ENCODE data around the gene LHX1. TPM values are rescaled to one million over a fixed set of nuclear protein-coding genes. Genes with fewer than 3 reads are reported as not detected.
A peak's percentile ranks its signal among the peaks of the same experiment; 100 is the strongest.

LHX1 gene
- total and polyA plus RNA-seq, 4 donors = not detected

DNA sequence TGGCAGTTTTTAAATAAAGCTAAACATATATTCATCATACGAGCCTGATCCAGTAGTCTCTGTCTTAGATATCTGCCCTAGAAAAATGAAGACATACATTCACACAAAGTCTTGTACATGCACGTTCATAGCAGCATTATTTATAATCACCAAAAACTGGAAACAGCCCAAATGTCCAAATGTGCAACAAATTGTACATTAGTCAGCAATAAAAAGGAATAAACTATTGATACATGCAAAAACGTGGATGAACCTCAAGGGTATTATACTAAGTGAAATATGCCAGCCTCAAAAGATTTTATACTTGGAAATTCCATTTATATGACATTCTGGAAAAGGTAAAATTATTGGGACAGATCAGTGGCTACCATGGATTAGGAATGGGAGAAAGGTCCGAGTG lies 34.2 kb downstream of the LHX1 start:
- peaks cover 0 to 13% (median 3%) of the 10 kb centered on the region in 4 donors for H3K36me3 ChIP-seq (ENCODE audit: control insufficient read depth in 4 of 4, insufficient read depth in 4 of 4, low read length in 4 of 4)
- WGBS, 2 donors = 87 to 93% methylated on average over 4 of the region's 4 CpGs
- H3K9ac ChIP-seq (ENCODE audit: insufficient read depth in 1 of 2, low read length in 2 of 2) = no peak overlapping the region
- TF ChIP-seq, protein P1, sequence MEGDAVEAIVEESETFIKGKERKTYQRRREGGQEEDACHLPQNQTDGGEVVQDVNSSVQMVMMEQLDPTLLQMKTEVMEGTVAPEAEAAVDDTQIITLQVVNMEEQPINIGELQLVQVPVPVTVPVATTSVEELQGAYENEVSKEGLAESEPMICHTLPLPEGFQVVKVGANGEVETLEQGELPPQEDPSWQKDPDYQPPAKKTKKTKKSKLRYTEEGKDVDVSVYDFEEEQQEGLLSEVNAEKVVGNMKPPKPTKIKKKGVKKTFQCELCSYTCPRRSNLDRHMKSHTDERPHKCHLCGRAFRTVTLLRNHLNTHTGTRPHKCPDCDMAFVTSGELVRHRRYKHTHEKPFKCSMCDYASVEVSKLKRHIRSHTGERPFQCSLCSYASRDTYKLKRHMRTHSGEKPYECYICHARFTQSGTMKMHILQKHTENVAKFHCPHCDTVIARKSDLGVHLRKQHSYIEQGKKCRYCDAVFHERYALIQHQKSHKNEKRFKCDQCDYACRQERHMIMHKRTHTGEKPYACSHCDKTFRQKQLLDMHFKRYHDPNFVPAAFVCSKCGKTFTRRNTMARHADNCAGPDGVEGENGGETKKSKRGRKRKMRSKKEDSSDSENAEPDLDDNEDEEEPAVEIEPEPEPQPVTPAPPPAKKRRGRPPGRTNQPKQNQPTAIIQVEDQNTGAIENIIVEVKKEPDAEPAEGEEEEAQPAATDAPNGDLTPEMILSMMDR (IDR thresholded peaks at IDR 0.05; ENCODE audit: control extremely low read depth, extremely low read depth) = no peak
- no peaks in the 10 kb centered on the region for H3K27me3 ChIP-seq (ENCODE audit: control insufficient read depth in 3 of 3, insufficient read depth in 3 of 3, low read length in 2 of 3)
- no peak overlapping the region for H3K27ac ChIP-seq (ENCODE audit: low read depth in 1 of 2, low read length in 1 of 2)
- peaks cover 0 to 11% (median 0%) of the 10 kb centered on the region in 5 donors for H3K4me1 ChIP-seq (ENCODE audit: control insufficient read depth in 5 of 5, insufficient read depth in 5 of 5, low read length in 5 of 5)
- no peak for DNase-seq
- no peak overlapping the region for H3K4me3 ChIP-seq
- peaks cover 0 to 3% (median 0%) of the 10 kb centered on the region in 4 donors for H3K9me3 ChIP-seq (ENCODE audit: control insufficient read depth in 4 of 4, insufficient read depth in 3 of 4, low read length in 3 of 4)
- no peak for ATAC-seq (ENCODE audit: insufficient read depth, low FRiP score)

GRCh38 chr17:36972186-36972700 lies 35.0 kb downstream of the LHX1 start:
- H3K9me3 ChIP-seq (ENCODE audit: control insufficient read depth in 4 of 4, insufficient read depth in 3 of 4, low read length in 3 of 4) = peaks cover 0 to 3% (median 0%) of the 10 kb centered on the region in 4 donors
- peaks cover 0 to 12% (median 3%) of the 10 kb centered on the region in 4 donors for H3K36me3 ChIP-seq (ENCODE audit: control insufficient read depth in 4 of 4, insufficient read depth in 4 of 4, low read length in 4 of 4)
- no peak overlapping the region for H3K9ac ChIP-seq (ENCODE audit: insufficient read depth in 1 of 2, low read length in 2 of 2)
- no peaks in the 10 kb centered on the region for H3K27me3 ChIP-seq (ENCODE audit: control insufficient read depth in 3 of 3, insufficient read depth in 3 of 3, low read length in 2 of 3)
- peaks cover 0 to 11% (median 0%) of the 10 kb centered on the region in 5 donors for H3K4me1 ChIP-seq (ENCODE audit: control insufficient read depth in 5 of 5, insufficient read depth in 5 of 5, low read length in 5 of 5)
- no peak overlapping the region for H3K27ac ChIP-seq (ENCODE audit: low read depth in 1 of 2, low read length in 1 of 2)
- TF ChIP-seq, protein P1 (IDR thresholded peaks at IDR 0.05; ENCODE audit: control extremely low read depth, extremely low read depth) = no peak
- no peak overlapping the region for H3K4me3 ChIP-seq
- DNase-seq = no peak
- ATAC-seq (ENCODE audit: insufficient read depth, low FRiP score) = no peak

- DNase-seq (no peak), ATAC-seq (ENCODE audit: insufficient read depth, low FRiP score) (no peak)
- Histone ChIP-seq H3K4me1 (ENCODE audit: control insufficient read depth in 5 of 5, insufficient read depth in 5 of 5, low read length in 5 of 5) (peaks cover 0 to 14% (median under 1%) of the 10 kb centered on the region in 5 donors), H3K27ac (ENCODE audit: low read depth in 1 of 2, low read length in 1 of 2) (no peak overlapping the region), H3K27me3 (ENCODE audit: control insufficient read depth in 3 of 3, insufficient read depth in 3 of 3, low read length in 2 of 3) (no peaks in the 10 kb centered on the region), H3K9me3 (ENCODE audit: control insufficient read depth in 4 of 4, insufficient read depth in 3 of 4, low read length in 3 of 4) (peaks cover 0 to 3% (median 0%) of the 10 kb centered on the region in 4 donors), H3K36me3 (ENCODE audit: control insufficient read depth in 4 of 4, insufficient read depth in 4 of 4, low read length in 4 of 4) (peaks cover 0 to 10% (median 3%) of the 10 kb centered on the region in 4 donors), H3K4me3 (no peak overlapping the region), H3K9ac (ENCODE audit: insufficient read depth in 1 of 2, low read length in 2 of 2) (peak overlapping the region in 1 of 2 donors; percentile 47)
- WGBS, 2 donors = 94 to 95% methylated on average over 1 of the region's 1 CpG
- TF ChIP-seq, protein P1 (IDR thresholded peaks at IDR 0.05; ENCODE audit: control extremely low read depth, extremely low read depth) = no peak
These were observed 35.6 kb downstream of the LHX1 start for GRCh38 chr17:36972905-36973304.
